T47D (cell line): Measurements from ENCODE around the gene NAA25.
"Not testable (repeated sequence)": the region's sequence is repeated elsewhere in the genome, so short reads cannot be mapped to it uniquely, and the experiment has no call there.

Source experiments
- DNase-seq, 2 experiments: peaks; one replicate each; pipeline versions ENCODE4 v3.0.0 to v3.0.0-alpha.2; 2011 to 2012; ENCODE audit warnings: low read depth in 1 of 2, low spot score in 1 of 2
- JUND ChIP-seq: IDR thresholded peaks from 2 replicates; pipeline ENCODE4 v1.6.1; 2012; ENCODE audit warnings: low read depth
- in situ Hi-C: cut with HindIII; loops from 2 replicates; pipeline ENCODE4 v1.10.0; 2016; ENCODE audit warnings: low sequenced_read_pairs, low pct_unique_long_range_greater_than_20kb

NAA25 gene

GRCh38 chr12:112004041-112004440 is 104.5 kb downstream of the NAA25 start:
- DNase-seq, result no peak
- in situ Hi-C loops, result no loop called here
- no peak for TF ChIP-seq JUND

GRCh38 chr12:112001576-112001975 is 107.0 kb downstream of the NAA25 start:
- no peak for TF ChIP-seq JUND

GRCh38 chr12:112000820-112001219 is 107.8 kb downstream of the NAA25 start:
- TF ChIP-seq JUND, result no peak
- in situ Hi-C loops, result no loop called here
- DNase-seq, result no peak

More at GRCh38 chr12:112001576-112001975, 107.0 kb downstream of the NAA25 start:
- in situ Hi-C loops, result no loop called here
- no peak for DNase-seq

GRCh38 chr12:111999129-111999528 is 109.5 kb downstream of the NAA25 start:
- DNase-seq, in situ Hi-C loops: not testable (repeated sequence)

- no peak for TF ChIP-seq JUND
- DNase-seq, result no peak
- in situ Hi-C loops, result no loop called here
Measured at GRCh38 chr12:111998015-111998414, 110.6 kb downstream of the NAA25 start.

- TF ChIP-seq JUND, result no peak
- in situ Hi-C loops, result no loop called here
- DNase-seq, result no peak
Measured at GRCh38 chr12:111997300-111997699, 111.3 kb downstream of the NAA25 start.

- in situ Hi-C loops, result no loop called here
- no peak for DNase-seq
- no peak for TF ChIP-seq JUND
Measured at GRCh38 chr12:111995782-111996480, 112.7 kb downstream of the NAA25 start.

GRCh38 chr12:111994211-111995111 is 114.1 kb downstream of the NAA25 start:
- peak; percentile 52; the same call in 1 of the 2 replicates for TF ChIP-seq JUND
- in situ Hi-C loops, result not testable (repeated sequence)
- peak in 1 of 2 experiments; percentile 74 for DNase-seq

- DNase-seq, result peak; percentile 39 to 71
- in situ Hi-C loops, result no loop called here
- no peak for TF ChIP-seq JUND
Measured at GRCh38 chr12:111993292-111994150, 115.1 kb downstream of the NAA25 start.

GRCh38 chr12:111992464-111992863 is 116.1 kb downstream of the NAA25 start:
- no peak for DNase-seq
- TF ChIP-seq JUND, result no peak
- in situ Hi-C loops, result no loop called here

GRCh38 chr12:111991946-111992345 is 116.6 kb downstream of the NAA25 start:
- in situ Hi-C loops, result no loop called here
- no peak for DNase-seq
- TF ChIP-seq JUND, result no peak

- TF ChIP-seq JUND, result no peak
- in situ Hi-C loops, result no loop called here
- DNase-seq, result no peak
Measured at GRCh38 chr12:111991535-111991934, 117.0 kb downstream of the NAA25 start.
